Measurements from ENCODE around the gene AMOTL1. TPM values are rescaled to one million over a fixed set of nuclear protein-coding genes. Genes with fewer than 3 reads are reported as not detected.
"Not testable (repeated sequence)": the region's sequence is repeated elsewhere in the genome, so short reads cannot be mapped to it uniquely, and the experiment has no call there.

Gene AMOTL1
- total and polyA plus RNA-seq, 5 donors from 2014 or later, result 0.20 to 0.67 (median 0.40) TPM; not detected in 1

- H3K4me3 ChIP-seq (ENCODE audit: low read depth, low read length), result no peak overlapping the region
- no peak overlapping the region for H3K27ac Mint-ChIP-seq
- no peaks in the 10 kb centered on the region for H3K4me1 ChIP-seq (ENCODE audit: control insufficient read depth, insufficient read depth, low read length, poor library complexity, severe bottlenecking)
- ATAC-seq (ENCODE audit: low read depth in 2 of 2), result no peak
- H3K4me3 Mint-ChIP-seq, result no peak overlapping the region
- H3K27me3 Mint-ChIP-seq, result peaks cover 8% of the 10 kb centered on the region
- no peaks in the 10 kb centered on the region for H3K36me3 ChIP-seq (ENCODE audit: control insufficient read depth, insufficient read depth, low read length)
- H3K9me3 Mint-ChIP-seq, result peaks cover 0 to 2% (median 0%) of the 10 kb centered on the region in 7 donors
- no peaks in the 10 kb centered on the region for H3K4me1 Mint-ChIP-seq
- H3K9me3 ChIP-seq (ENCODE audit: control insufficient read depth in 2 of 2, low read length in 2 of 2), result no peaks in the 10 kb centered on the region
- H3K27me3 ChIP-seq (ENCODE audit: control insufficient read depth, insufficient read depth, low read length), result peaks cover 7% of the 10 kb centered on the region
- DNase-seq, result no peak
- H3K36me3 Mint-ChIP-seq, result no peaks in the 10 kb centered on the region
- H3K27ac ChIP-seq (ENCODE audit: insufficient read depth, low read length, poor library complexity, severe bottlenecking), result no peak overlapping the region
Measured at GRCh38 chr11:94844031-94844430, 75.9 kb downstream of the AMOTL1 start.

- ATAC-seq (ENCODE audit: low read depth in 2 of 2), result no peak
Measured at GRCh38 chr11:94845622-94846021, 77.5 kb downstream of the AMOTL1 start.

GRCh38 chr11:94849839-94850238, 81.7 kb downstream of the AMOTL1 start:
- Mint-ChIP-seq H3K36me3 (no peaks in the 10 kb centered on the region), H3K27ac (no peak overlapping the region), H3K9me3 (no peaks in the 10 kb centered on the region), H3K27me3 (peaks cover 9% of the 10 kb centered on the region), H3K4me1 (no peaks in the 10 kb centered on the region), H3K4me3 (no peak overlapping the region)
- H3K27me3 ChIP-seq (ENCODE audit: control insufficient read depth, insufficient read depth, low read length), result no peaks in the 10 kb centered on the region
- H3K36me3 ChIP-seq (ENCODE audit: control insufficient read depth, insufficient read depth, low read length), result no peaks in the 10 kb centered on the region
- no peak overlapping the region for H3K4me3 ChIP-seq (ENCODE audit: low read depth, low read length)
- no peaks in the 10 kb centered on the region for H3K9me3 ChIP-seq (ENCODE audit: control insufficient read depth in 2 of 2, low read length in 2 of 2)
- no peak for DNase-seq
- no peak overlapping the region for H3K27ac ChIP-seq (ENCODE audit: insufficient read depth, low read length, poor library complexity, severe bottlenecking)
- no peaks in the 10 kb centered on the region for H3K4me1 ChIP-seq (ENCODE audit: control insufficient read depth, insufficient read depth, low read length, poor library complexity, severe bottlenecking)
- ATAC-seq (ENCODE audit: low read depth in 2 of 2), result no peak

More at GRCh38 chr11:94845622-94846021, 77.5 kb downstream of the AMOTL1 start:
- no peak overlapping the region for H3K27ac Mint-ChIP-seq
- Histone ChIP-seq H3K36me3 (ENCODE audit: control insufficient read depth, insufficient read depth, low read length) (no peaks in the 10 kb centered on the region), H3K27me3 (ENCODE audit: control insufficient read depth, insufficient read depth, low read length) (peaks cover 5% of the 10 kb centered on the region), H3K4me1 (ENCODE audit: control insufficient read depth, insufficient read depth, low read length, poor library complexity, severe bottlenecking) (no peaks in the 10 kb centered on the region), H3K4me3 (ENCODE audit: low read depth, low read length) (no peak overlapping the region), H3K9me3 (ENCODE audit: control insufficient read depth in 2 of 2, low read length in 2 of 2) (no peaks in the 10 kb centered on the region), H3K27ac (ENCODE audit: insufficient read depth, low read length, poor library complexity, severe bottlenecking) (no peak overlapping the region)
- no peaks in the 10 kb centered on the region for H3K4me1 Mint-ChIP-seq
- H3K27me3 Mint-ChIP-seq, result peaks cover 10% of the 10 kb centered on the region
- no peak overlapping the region for H3K4me3 Mint-ChIP-seq
- no peaks in the 10 kb centered on the region for H3K36me3 Mint-ChIP-seq
- peaks cover 0 to 2% (median 0%) of the 10 kb centered on the region in 7 donors for H3K9me3 Mint-ChIP-seq
- no peak for DNase-seq

- no peak for DNase-seq
- H3K27ac ChIP-seq (ENCODE audit: insufficient read depth, low read length, poor library complexity, severe bottlenecking), result no peak overlapping the region
- no peaks in the 10 kb centered on the region for H3K4me1 ChIP-seq (ENCODE audit: control insufficient read depth, insufficient read depth, low read length, poor library complexity, severe bottlenecking)
- no peaks in the 10 kb centered on the region for H3K36me3 ChIP-seq (ENCODE audit: control insufficient read depth, insufficient read depth, low read length)
- Mint-ChIP-seq H3K27ac (no peak overlapping the region), H3K36me3 (no peaks in the 10 kb centered on the region), H3K4me1 (no peaks in the 10 kb centered on the region), H3K4me3 (no peak overlapping the region), H3K27me3 (peaks cover 5% of the 10 kb centered on the region), H3K9me3 (no peaks in the 10 kb centered on the region)
- H3K9me3 ChIP-seq (ENCODE audit: control insufficient read depth in 2 of 2, low read length in 2 of 2), result no peaks in the 10 kb centered on the region
- H3K27me3 ChIP-seq (ENCODE audit: control insufficient read depth, insufficient read depth, low read length), result no peaks in the 10 kb centered on the region
- no peak overlapping the region for H3K4me3 ChIP-seq (ENCODE audit: low read depth, low read length)
- ATAC-seq (ENCODE audit: low read depth in 2 of 2), result no peak
Measured at GRCh38 chr11:94851864-94852636, 83.9 kb downstream of the AMOTL1 start.

- not testable (repeated sequence) for H3K27me3 ChIP-seq (ENCODE audit: control insufficient read depth, insufficient read depth, low read length); H3K4me3 Mint-ChIP-seq; H3K36me3 ChIP-seq (ENCODE audit: control insufficient read depth, insufficient read depth, low read length); H3K4me1 Mint-ChIP-seq; H3K4me3 ChIP-seq (ENCODE audit: low read depth, low read length); DNase-seq; H3K27ac ChIP-seq (ENCODE audit: insufficient read depth, low read length, poor library complexity, severe bottlenecking); ATAC-seq (ENCODE audit: low read depth in 2 of 2); H3K9me3 Mint-ChIP-seq; H3K9me3 ChIP-seq (ENCODE audit: control insufficient read depth in 2 of 2, low read length in 2 of 2); H3K4me1 ChIP-seq (ENCODE audit: control insufficient read depth, insufficient read depth, low read length, poor library complexity, severe bottlenecking); H3K27ac Mint-ChIP-seq; H3K36me3 Mint-ChIP-seq; H3K27me3 Mint-ChIP-seq
Measured at GRCh38 chr11:94853288-94853687, 85.1 kb downstream of the AMOTL1 start.

GRCh38 chr11:94853836-94854235, 85.7 kb downstream of the AMOTL1 start:
- peaks cover 0 to 2% (median 0%) of the 10 kb centered on the region in 4 donors for H3K4me1 Mint-ChIP-seq
- H3K27me3 Mint-ChIP-seq, result peaks cover 5% of the 10 kb centered on the region
- Histone ChIP-seq H3K4me3 (ENCODE audit: low read depth, low read length) (no peak overlapping the region), H3K4me1 (ENCODE audit: control insufficient read depth, insufficient read depth, low read length, poor library complexity, severe bottlenecking) (no peaks in the 10 kb centered on the region), H3K27me3 (ENCODE audit: control insufficient read depth, insufficient read depth, low read length) (no peaks in the 10 kb centered on the region), H3K27ac (ENCODE audit: insufficient read depth, low read length, poor library complexity, severe bottlenecking) (no peak overlapping the region), H3K9me3 (ENCODE audit: control insufficient read depth in 2 of 2, low read length in 2 of 2) (no peaks in the 10 kb centered on the region), H3K36me3 (ENCODE audit: control insufficient read depth, insufficient read depth, low read length) (no peaks in the 10 kb centered on the region)
- no peaks in the 10 kb centered on the region for H3K9me3 Mint-ChIP-seq
- H3K36me3 Mint-ChIP-seq, result no peaks in the 10 kb centered on the region
- DNase-seq, result no peak
- no peak overlapping the region for H3K4me3 Mint-ChIP-seq
- H3K27ac Mint-ChIP-seq, result no peak overlapping the region
- ATAC-seq (ENCODE audit: low read depth in 2 of 2), result no peak

- Mint-ChIP-seq H3K36me3 (no peaks in the 10 kb centered on the region), H3K4me1 (peaks cover 0 to 2% (median 0%) of the 10 kb centered on the region in 4 donors), H3K4me3 (no peak overlapping the region), H3K9me3 (no peaks in the 10 kb centered on the region), H3K27me3 (peaks cover 5% of the 10 kb centered on the region), H3K27ac (no peak overlapping the region)
- H3K4me1 ChIP-seq (ENCODE audit: control insufficient read depth, insufficient read depth, low read length, poor library complexity, severe bottlenecking), result no peaks in the 10 kb centered on the region
- DNase-seq (no peak), ATAC-seq (ENCODE audit: low read depth in 2 of 2) (no peak)
- H3K36me3 ChIP-seq (ENCODE audit: control insufficient read depth, insufficient read depth, low read length), result no peaks in the 10 kb centered on the region
- no peak overlapping the region for H3K27ac ChIP-seq (ENCODE audit: insufficient read depth, low read length, poor library complexity, severe bottlenecking)
- H3K27me3 ChIP-seq (ENCODE audit: control insufficient read depth, insufficient read depth, low read length), result no peaks in the 10 kb centered on the region
- H3K4me3 ChIP-seq (ENCODE audit: low read depth, low read length), result no peak overlapping the region
- H3K9me3 ChIP-seq (ENCODE audit: control insufficient read depth in 2 of 2, low read length in 2 of 2), result no peaks in the 10 kb centered on the region
Measured at GRCh38 chr11:94854770-94855633, 86.8 kb downstream of the AMOTL1 start.

All from CD4-positive, CD25-positive, alpha-beta regulatory T cell (primary cell).